WERI-Rb-1 (cell line): ENCODE data around the gene TARS2.

Experiments used
- DNase-seq: peaks from one replicate; pipeline ENCODE4 v3.0.0-alpha.2; 2020
- H3K27ac ChIP-seq: fragments of 250-450 bp; sonication (Bioruptor Pico); 2 replicates; pipeline ENCODE4 v1.5.1; 2020; ENCODE audit warnings: mild to moderate bottlenecking, moderate library complexity
- H3K27me3 ChIP-seq: fragments of 250-450 bp; sonication (Bioruptor Pico); 2 replicates; pipeline ENCODE4 v1.5.1; 2021; ENCODE audit warnings: mild to moderate bottlenecking, low read depth, moderate library complexity; ENCODE audit not compliant: insufficient read depth, severe bottlenecking
- H3K36me3 ChIP-seq: fragments of 250-450 bp; sonication (Bioruptor Pico); 2 replicates; pipeline ENCODE4 v1.5.1; 2020; ENCODE audit warnings: mild to moderate bottlenecking, moderate library complexity
- H3K4me3 ChIP-seq: 2 replicates; pipeline ENCODE4 v1.5.1; 2011; ENCODE audit warnings: low read depth, mild to moderate bottlenecking, control low read depth, low read length
- H3K9me3 ChIP-seq: fragments of 250-450 bp; sonication (Bioruptor Pico); 2 replicates; pipeline ENCODE4 v1.5.1; 2021; ENCODE audit warnings: mild to moderate bottlenecking, moderate library complexity; ENCODE audit not compliant: severe bottlenecking
- CTCF ChIP-seq: IDR thresholded peaks from 2 replicates; pipeline ENCODE4 v1.5.1; 2011; ENCODE audit warnings: low read depth, mild to moderate bottlenecking, control low read depth, inconsistent platforms, low read length

Gene TARS2

GRCh38 chr1:150515328-150516049, 28.3 kb downstream of the TARS2 start, which contains the start of gene FALEC:
Gene FALEC, plus strand, starts transcription at chr1:150515752.
- H3K27ac ChIP-seq, result peak within 1 kb of the TSS; percentile 72
- no peak for TF ChIP-seq CTCF
- no peaks in the 10 kb centered on the region for H3K36me3 ChIP-seq
- no peaks in the 10 kb centered on the region for H3K27me3 ChIP-seq
- DNase-seq, result peak; percentile 100
- peak within 1 kb of the TSS; percentile 56 for H3K4me3 ChIP-seq
- no peaks in the 10 kb centered on the region for H3K9me3 ChIP-seq

GRCh38 chr1:150516050-150516591, 28.9 kb downstream of the TARS2 start:
- H3K9me3 ChIP-seq, result no peaks in the 10 kb centered on the region
- no peak for TF ChIP-seq CTCF
- H3K27me3 ChIP-seq, result no peaks in the 10 kb centered on the region
- DNase-seq, result no peak
- H3K4me3 ChIP-seq, result peak overlapping the region; percentile 56
- H3K36me3 ChIP-seq, result no peaks in the 10 kb centered on the region
- peak overlapping the region; percentile 72 for H3K27ac ChIP-seq

- no peak overlapping the region for H3K27ac ChIP-seq
- peak overlapping the region; percentile 56 for H3K4me3 ChIP-seq
- H3K9me3 ChIP-seq, result no peaks in the 10 kb centered on the region
- no peaks in the 10 kb centered on the region for H3K27me3 ChIP-seq
- no peaks in the 10 kb centered on the region for H3K36me3 ChIP-seq
- DNase-seq, result no peak
- no peak for TF ChIP-seq CTCF
These were observed 29.4 kb downstream of the TARS2 start for GRCh38 chr1:150516616-150517015.

- H3K27me3 ChIP-seq, result no peaks in the 10 kb centered on the region
- H3K9me3 ChIP-seq, result no peaks in the 10 kb centered on the region
- H3K36me3 ChIP-seq, result no peaks in the 10 kb centered on the region
- H3K27ac ChIP-seq, result no peak overlapping the region
- DNase-seq, result no peak
- no peak for TF ChIP-seq CTCF
- no peak overlapping the region for H3K4me3 ChIP-seq
These were observed 34.2 kb downstream of the TARS2 start for GRCh38 chr1:150521196-150521968.

- H3K27ac ChIP-seq, result no peak overlapping the region
- no peaks in the 10 kb centered on the region for H3K27me3 ChIP-seq
- no peaks in the 10 kb centered on the region for H3K36me3 ChIP-seq
- no peak for DNase-seq
- no peak for TF ChIP-seq CTCF
- peaks cover 3% of the 10 kb centered on the region for H3K9me3 ChIP-seq
- no peak overlapping the region for H3K4me3 ChIP-seq
These were observed 38.1 kb downstream of the TARS2 start for GRCh38 chr1:150525348-150525747.
